ENCODE data around the gene MLC1.

The MLC1 gene

GRCh38 chr22:50058061-50058905, 26.9 kb downstream of the MLC1 start, which contains the start of gene TTLL8:
Gene TTLL8, minus strand, starts transcription at chr22:50058298.
- DNase-seq (ENCODE audit: low read depth) = no peak

GRCh38 chr22:50057278-50058060, 27.8 kb downstream of the MLC1 start:
- DNase-seq (ENCODE audit: low read depth) = no peak

GRCh38 chr22:50056214-50056972, 28.8 kb downstream of the MLC1 start:
- no peak for DNase-seq (ENCODE audit: low read depth)

- no peak for DNase-seq (ENCODE audit: low read depth)
Observed at GRCh38 chr22:50053861-50054260, 31.4 kb downstream of the MLC1 start.

- DNase-seq (ENCODE audit: low read depth) = no peak
Observed at GRCh38 chr22:50051930-50052329, 33.3 kb downstream of the MLC1 start.

GRCh38 chr22:50049299-50050195, 35.7 kb downstream of the MLC1 start:
- DNase-seq (ENCODE audit: low read depth) = no peak

GRCh38 chr22:50048836-50049235, 36.4 kb downstream of the MLC1 start:
- no peak for DNase-seq (ENCODE audit: low read depth)

GRCh38 chr22:50048061-50048765, 37.0 kb downstream of the MLC1 start:
- no peak for DNase-seq (ENCODE audit: low read depth)

- no peak for DNase-seq (ENCODE audit: low read depth)
Observed at GRCh38 chr22:50047346-50047745, 37.9 kb downstream of the MLC1 start.

GRCh38 chr22:50046481-50047245, 38.6 kb downstream of the MLC1 start:
- no peak for DNase-seq (ENCODE audit: low read depth)

GRCh38 chr22:50046019-50046415, 39.2 kb downstream of the MLC1 start:
- DNase-seq (ENCODE audit: low read depth) = no peak

GRCh38 chr22:50045211-50046018, 39.8 kb downstream of the MLC1 start:
- no peak for DNase-seq (ENCODE audit: low read depth)

GRCh38 chr22:50044485-50045118, 40.6 kb downstream of the MLC1 start:
- DNase-seq (ENCODE audit: low read depth) = no peak

GRCh38 chr22:50041361-50042065, 43.7 kb downstream of the MLC1 start:
- DNase-seq (ENCODE audit: low read depth) = no peak

GRCh38 chr22:50040717-50041116, 44.5 kb downstream of the MLC1 start:
- no peak for DNase-seq (ENCODE audit: low read depth)

GRCh38 chr22:50039669-50040443, 45.4 kb downstream of the MLC1 start:
- DNase-seq (ENCODE audit: low read depth) = no peak

Data from activated gamma-delta T cell treated with anti-CD3 and anti-CD28 coated beads, Interleukin-2, amount 50 U/mL, for 16 hours (primary cell).